Germinal center (tissue), 1 donor: ENCODE data around the gene MIP.
"Not testable (repeated sequence)": the region's sequence is repeated elsewhere in the genome, so short reads cannot be mapped to it uniquely, and the experiment has no call there.

ENCODE experiments used
- DNase-seq: peaks from one replicate; pipeline ENCODE4 v3.0.0; 2012; ENCODE audit warnings: mixed read lengths, low spot score

Gene MIP

GRCh38 chr12:56410768-56411167 lies 43.7 kb downstream of the MIP start:
- DNase-seq = no peak

GRCh38 chr12:56408799-56409417 lies 45.5 kb downstream of the MIP start:
- no peak for DNase-seq

- DNase-seq = not testable (repeated sequence)
Measured at GRCh38 chr12:56404227-56404626, 50.2 kb downstream of the MIP start.

GRCh38 chr12:56401612-56402011 lies 52.8 kb downstream of the MIP start:
- DNase-seq = not testable (repeated sequence)

GRCh38 chr12:56401125-56401524 lies 53.3 kb downstream of the MIP start:
- not testable (repeated sequence) for DNase-seq
